GM23338 (cell line): ENCODE results near the gene DNASE2. TPM values are rescaled to one million over a fixed set of nuclear protein-coding genes. Genes with fewer than 3 reads are reported as not detected.

Experiments
- ATAC-seq: fragments of 200-7000 bp; cut with Tn5 transposase; 3 replicates; pipeline ENCODE4 v1.9.1; 2020
- DNase-seq: peaks from one replicate; pipeline ENCODE4 v3.0.0-alpha.2; 2015; ENCODE audit warnings: low spot score
- H2AFZ ChIP-seq: fragments of 200-600 bp; sonication (generic); 2 replicates; pipeline ENCODE4 v1.8.0; 2016; ENCODE audit warnings: antibody characterized with exemption, mild to moderate bottlenecking, moderate library complexity
- H3F3A ChIP-seq: fragments of 200-600 bp; sonication (generic); replicated peaks from 2 replicates; pipeline ENCODE4 v1.8.0; 2017; ENCODE audit warnings: antibody characterized with exemption, mixed run types, low read depth
- H3K27ac ChIP-seq: fragments of 200-600 bp; sonication (generic); 2 replicates; pipeline ENCODE4 v1.6.1; 2016; ENCODE audit warnings: low read depth
- H3K27me3 ChIP-seq: fragments of 200-600 bp; sonication (generic); 2 replicates; pipeline ENCODE4 v1.8.0; 2016; ENCODE audit warnings: mild to moderate bottlenecking, mixed run types, moderate library complexity; ENCODE audit not compliant: insufficient read depth
- H3K36me3 ChIP-seq: fragments of 200-600 bp; sonication (generic); 2 replicates; pipeline ENCODE4 v1.8.0; 2016; ENCODE audit warnings: mild to moderate bottlenecking; ENCODE audit not compliant: insufficient read depth
- H3K4me1 ChIP-seq: fragments of 200-600 bp; sonication (generic); 2 replicates; pipeline ENCODE4 v1.8.0; 2016; ENCODE audit warnings: mild to moderate bottlenecking, moderate library complexity; ENCODE audit not compliant: insufficient read depth
- H3K4me2 ChIP-seq: fragments of 200-600 bp; sonication (generic); 2 replicates; pipeline ENCODE4 v1.7.1; 2017; ENCODE audit warnings: mixed run types
- H3K4me3 ChIP-seq: fragments of 200-600 bp; sonication (generic); 2 replicates; pipeline ENCODE4 v1.6.1; 2016; ENCODE audit warnings: mixed run types
- H3K79me2 ChIP-seq: fragments of 200-600 bp; sonication (generic); replicated peaks from 2 replicates; pipeline ENCODE4 v1.8.0; 2017; ENCODE audit warnings: mild to moderate bottlenecking; ENCODE audit not compliant: insufficient read depth
- H3K9me2 ChIP-seq: fragments of 200-600 bp; sonication (generic); 2 replicates; pipeline ENCODE4 v1.8.0; 2017; ENCODE audit not compliant: insufficient read depth
- H4K20me1 ChIP-seq: fragments of 200-600 bp; sonication (generic); replicated peaks from 2 replicates; pipeline ENCODE4 v1.8.0; 2017; ENCODE audit warnings: mild to moderate bottlenecking; ENCODE audit not compliant: insufficient read depth
- H3K27ac Mint-ChIP-seq: 2 replicates; pipeline ENCODE4 v1.8.0; 2020; ENCODE audit warnings: inconsistent platforms, mild to moderate bottlenecking, moderate library complexity, mixed read lengths
- H3K27me3 Mint-ChIP-seq: 3 replicates; pipeline ENCODE4 v1.8.0; 2022; ENCODE audit warnings: low read depth, mild to moderate bottlenecking, moderate library complexity, mixed read lengths, inconsistent platforms; ENCODE audit not compliant: insufficient read depth, poor library complexity
- H3K36me3 Mint-ChIP-seq: 3 replicates; pipeline ENCODE4 v1.8.0; 2021; ENCODE audit warnings: low read depth, mild to moderate bottlenecking, inconsistent platforms, moderate library complexity, mixed read lengths
- H3K4me1 Mint-ChIP-seq: 3 replicates; pipeline ENCODE4 v1.8.0; 2020; ENCODE audit warnings: mild to moderate bottlenecking, inconsistent platforms, mixed read lengths
- H3K4me3 Mint-ChIP-seq: 3 replicates; pipeline ENCODE4 v1.8.0; 2021; ENCODE audit warnings: moderate library complexity, mild to moderate bottlenecking, inconsistent platforms, mixed read lengths
- H3K9me3 Mint-ChIP-seq: 3 replicates; pipeline ENCODE4 v1.8.0; 2020; ENCODE audit warnings: moderate library complexity, mild to moderate bottlenecking, inconsistent platforms, mixed read lengths
- ZNF462 ChIP-seq: fragments of 250-450 bp; sonication (Bioruptor Pico); IDR thresholded peaks from 2 replicates; pipeline ENCODE4 v1.5.0; 2020; ENCODE audit warnings: mild to moderate bottlenecking, moderate library complexity
- polyA plus RNA-seq: library from polyadenylated mRNA; unstranded; fragments of >200 nt; fragmentation: Nextera tagmentation; extraction: Ambion mirVana; gene quantifications from 2 replicates; pipeline ENCODE4 v1.2.1, GENCODE V29; 2016
- total RNA-seq: library from RNA; depleted of rRNA; stranded (reverse); fragments of >200 nt; shearing (Covaris generic); gene quantifications from 2 replicates; pipeline ENCODE4 v1.2.3, GENCODE V29; 2014
- TF ChIP-seq, protein P1 (sequence below), 2 experiments: fragments of 200-600 bp in 1 of 2; sonication (generic) in 1 of 2; conservative IDR thresholded peaks; 2 replicates each; pipeline versions ENCODE4 v1.5.1 to v1.6.1; 2016 to 2017; ENCODE audit warnings: antibody characterized with exemption in 2 of 2, low read depth in 2 of 2, mild to moderate bottlenecking in 2 of 2, moderate library complexity in 1 of 2

The DNASE2 gene
- total and polyA plus RNA-seq, 2 experiments from 2014 or later: 17.4 to 35.0 TPM

DNA sequence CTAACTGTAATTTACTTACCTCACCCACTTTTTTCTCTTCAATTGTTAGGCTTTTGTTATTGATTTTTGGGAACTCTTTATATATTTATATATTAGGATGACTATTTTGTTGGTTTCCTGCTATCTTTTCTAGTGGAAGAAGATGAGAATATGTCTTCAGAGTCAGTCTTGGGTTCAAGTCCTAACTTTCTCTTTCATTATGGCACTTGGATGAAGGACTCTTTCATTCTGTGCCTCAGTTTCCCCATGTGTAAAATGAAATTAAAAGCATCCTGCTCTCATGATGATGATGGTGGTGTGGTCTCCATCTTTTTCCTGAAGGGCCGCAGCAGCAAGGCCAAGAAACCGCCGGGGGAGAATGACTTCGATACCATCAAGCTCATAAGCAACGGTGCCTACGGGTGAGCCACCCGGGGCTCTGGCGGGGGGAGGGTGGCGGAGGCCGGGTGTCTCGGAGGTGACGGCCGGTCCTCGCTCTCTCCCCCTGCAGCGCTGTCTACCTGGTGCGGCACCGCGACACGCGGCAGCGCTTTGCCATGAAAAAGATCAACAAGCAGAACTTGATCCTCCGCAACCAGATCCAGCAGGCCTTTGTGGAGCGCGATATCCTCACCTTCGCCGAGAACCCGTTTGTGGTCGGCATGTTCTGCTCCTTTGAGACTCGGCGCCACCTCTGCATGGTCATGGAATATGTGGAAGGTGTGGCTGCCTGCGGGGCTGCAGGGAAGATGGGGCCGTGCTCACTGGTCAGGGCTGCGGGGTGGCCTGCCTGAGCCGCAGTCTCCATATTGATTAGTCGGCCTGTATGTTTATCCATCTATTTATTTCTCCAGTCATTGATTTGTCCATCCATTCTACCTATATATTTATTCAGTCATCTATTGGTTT lies 23.0 kb downstream of the DNASE2 start:
- Histone ChIP-seq H3K27me3 (no peaks in the 10 kb centered on the region), H3F3A (0 out of 2 replicates have a peak, but pooled peaks cover 3% of the 10 kb centered on the region), H3K27ac (no peak overlapping the region), H3K36me3 (no peaks in the 10 kb centered on the region), H3K9me2 (no peaks in the 10 kb centered on the region), H3K4me3 (no peak overlapping the region), H2AFZ (no peak overlapping the region), H3K79me2 (no peaks in the 10 kb centered on the region), H3K4me1 (no peaks in the 10 kb centered on the region), H4K20me1 (no peaks in the 10 kb centered on the region; the same call in 1 of the 2 replicates), H3K4me2 (no peak overlapping the region)
- DNase-seq: peak; percentile 41
- no peak overlapping the region for H3K27ac Mint-ChIP-seq
- H3K4me1 Mint-ChIP-seq: no peaks in the 10 kb centered on the region
- H3K4me3 Mint-ChIP-seq: no peak overlapping the region; the same call in 2 of the 3 replicates
- TF ChIP-seq, protein P1, sequence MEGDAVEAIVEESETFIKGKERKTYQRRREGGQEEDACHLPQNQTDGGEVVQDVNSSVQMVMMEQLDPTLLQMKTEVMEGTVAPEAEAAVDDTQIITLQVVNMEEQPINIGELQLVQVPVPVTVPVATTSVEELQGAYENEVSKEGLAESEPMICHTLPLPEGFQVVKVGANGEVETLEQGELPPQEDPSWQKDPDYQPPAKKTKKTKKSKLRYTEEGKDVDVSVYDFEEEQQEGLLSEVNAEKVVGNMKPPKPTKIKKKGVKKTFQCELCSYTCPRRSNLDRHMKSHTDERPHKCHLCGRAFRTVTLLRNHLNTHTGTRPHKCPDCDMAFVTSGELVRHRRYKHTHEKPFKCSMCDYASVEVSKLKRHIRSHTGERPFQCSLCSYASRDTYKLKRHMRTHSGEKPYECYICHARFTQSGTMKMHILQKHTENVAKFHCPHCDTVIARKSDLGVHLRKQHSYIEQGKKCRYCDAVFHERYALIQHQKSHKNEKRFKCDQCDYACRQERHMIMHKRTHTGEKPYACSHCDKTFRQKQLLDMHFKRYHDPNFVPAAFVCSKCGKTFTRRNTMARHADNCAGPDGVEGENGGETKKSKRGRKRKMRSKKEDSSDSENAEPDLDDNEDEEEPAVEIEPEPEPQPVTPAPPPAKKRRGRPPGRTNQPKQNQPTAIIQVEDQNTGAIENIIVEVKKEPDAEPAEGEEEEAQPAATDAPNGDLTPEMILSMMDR (conservative IDR thresholded peaks at IDR 0.05; ENCODE audit: low read depth in 2 of 2): peak in 1 of 2 experiments; percentile 12; a peak in 1 of 4 replicates
- no peak for TF ChIP-seq ZNF462
- no peaks in the 10 kb centered on the region; the same call in 1 of the 3 replicates for H3K9me3 Mint-ChIP-seq
- peaks cover 4% of the 10 kb centered on the region for H3K27me3 Mint-ChIP-seq
- peaks cover 47% of the 10 kb centered on the region for H3K36me3 Mint-ChIP-seq
- no peak; the same call in 2 of the 3 replicates for ATAC-seq
